Esophagus (tissue), 2 donors: ENCODE measurements around the gene GAPDHS. TPM values are rescaled to one million over a fixed set of nuclear protein-coding genes. Genes with fewer than 3 reads are reported as not detected.
A peak's percentile ranks its signal among the peaks of the same experiment; 100 is the strongest.

Experiments used
- H3K27ac ChIP-seq, 2 donors: one replicate each; pipeline ENCODE4 v1.5.1; 2013; ENCODE audit warnings: low read depth in 2 of 2, mild to moderate bottlenecking in 2 of 2, inconsistent platforms in 1 of 2, low read length in 1 of 2, moderate library complexity in 1 of 2
- H3K27me3 ChIP-seq, 2 donors: one replicate each; pipeline ENCODE4 v1.6.1; 2013; ENCODE audit warnings: low read length in 2 of 2, control low read depth in 1 of 2, mild to moderate bottlenecking in 1 of 2; ENCODE audit not compliant: insufficient read depth in 2 of 2, control insufficient read depth in 1 of 2
- H3K36me3 ChIP-seq, 2 donors: one replicate each; pipeline ENCODE4 v1.6.1; 2013; ENCODE audit warnings: low read length in 1 of 2; ENCODE audit not compliant: control insufficient read depth in 2 of 2, insufficient read depth in 2 of 2
- H3K4me1 ChIP-seq, 2 donors: one replicate each; pipeline ENCODE4 v1.6.1; 2013; ENCODE audit warnings: low read length in 1 of 2; ENCODE audit not compliant: control insufficient read depth in 2 of 2, insufficient read depth in 2 of 2
- H3K4me3 ChIP-seq, 2 donors: one replicate each; pipeline ENCODE4 v1.5.1; 2013; ENCODE audit warnings: low read length in 2 of 2, mild to moderate bottlenecking in 2 of 2, low read depth in 1 of 2, moderate library complexity in 1 of 2
- H3K9me3 ChIP-seq, 2 donors: one replicate each; pipeline ENCODE4 v1.6.1; 2013; ENCODE audit warnings: mild to moderate bottlenecking in 2 of 2, low read depth in 1 of 2, low read length in 1 of 2, moderate library complexity in 1 of 2; ENCODE audit not compliant: control insufficient read depth in 2 of 2, insufficient read depth in 1 of 2
- WGBS, 2 donors: extraction: QIAGEN DNeasy Blood & Tissue Kit; methylation state at CpG; one replicate each; pipeline ENCODE4 v1.1.7; 2013; 5-methylcytosine and 5-hydroxymethylcytosine counted together
- polyA plus RNA-seq, 2 donors: library from polyadenylated mRNA; stranded (reverse); fragments of 200-250 nt; gene quantifications; one replicate each; pipeline ENCODE4 v1.2.3, GENCODE V29; 2013
- donor health status: healthy with polysubstance abuse.
- donor health status: Bipolar disorder and iron deficiency.

GAPDHS gene
- polyA plus RNA-seq, 2 donors, result not detected

DNA sequence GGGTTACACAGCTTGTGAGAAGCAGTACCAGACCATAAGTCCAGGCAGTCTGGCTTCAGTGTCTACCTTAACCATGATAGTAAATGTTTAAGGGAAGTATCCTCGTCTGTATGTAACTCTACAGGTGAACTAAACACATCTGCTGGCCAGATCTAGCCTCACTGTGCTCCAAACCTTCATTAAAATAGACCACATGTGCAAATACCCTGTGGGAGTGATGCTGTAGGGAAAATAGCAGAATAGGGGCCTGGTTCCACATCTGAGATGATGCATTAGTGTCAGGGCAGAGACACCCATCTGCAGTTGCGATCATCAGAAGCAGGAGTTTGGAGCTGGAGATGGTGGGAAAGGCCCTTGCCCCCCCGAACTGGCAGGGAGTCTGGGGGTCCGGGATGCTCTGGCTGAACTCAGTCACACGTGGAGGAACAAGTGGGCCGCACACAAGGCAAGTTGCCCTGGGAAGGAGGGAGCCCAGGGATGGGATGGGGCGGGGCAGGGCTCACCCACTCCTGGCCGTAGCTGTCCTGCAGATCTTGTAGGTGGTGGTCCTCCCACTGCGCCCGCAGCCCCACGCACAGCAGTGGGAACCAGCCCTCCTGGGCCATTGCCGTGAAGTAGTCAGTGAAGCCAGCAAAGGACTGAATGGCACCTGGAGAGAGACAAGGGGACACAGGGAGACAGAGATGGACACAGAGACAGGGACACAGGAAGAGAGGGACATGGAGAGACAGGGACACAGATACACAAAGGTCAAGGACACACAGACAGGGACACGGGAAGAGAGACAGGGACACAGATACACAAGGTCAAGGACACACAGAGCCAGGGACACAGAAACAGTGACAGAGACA lies 19.5 kb downstream of the GAPDHS start:
- H3K4me1 ChIP-seq, result peaks cover 0 to under 1% of the 10 kb centered on the region in 2 donors
- H3K36me3 ChIP-seq, result peaks cover 0 to 4% of the 10 kb centered on the region in 2 donors
- H3K27ac ChIP-seq, result no peak overlapping the region
- no peaks in the 10 kb centered on the region for H3K9me3 ChIP-seq
- H3K27me3 ChIP-seq, result no peaks in the 10 kb centered on the region
- H3K4me3 ChIP-seq, result no peak overlapping the region
- 68 to 72% methylated on average over 13 of the region's 13 CpGs for WGBS, 2 donors

DNA sequence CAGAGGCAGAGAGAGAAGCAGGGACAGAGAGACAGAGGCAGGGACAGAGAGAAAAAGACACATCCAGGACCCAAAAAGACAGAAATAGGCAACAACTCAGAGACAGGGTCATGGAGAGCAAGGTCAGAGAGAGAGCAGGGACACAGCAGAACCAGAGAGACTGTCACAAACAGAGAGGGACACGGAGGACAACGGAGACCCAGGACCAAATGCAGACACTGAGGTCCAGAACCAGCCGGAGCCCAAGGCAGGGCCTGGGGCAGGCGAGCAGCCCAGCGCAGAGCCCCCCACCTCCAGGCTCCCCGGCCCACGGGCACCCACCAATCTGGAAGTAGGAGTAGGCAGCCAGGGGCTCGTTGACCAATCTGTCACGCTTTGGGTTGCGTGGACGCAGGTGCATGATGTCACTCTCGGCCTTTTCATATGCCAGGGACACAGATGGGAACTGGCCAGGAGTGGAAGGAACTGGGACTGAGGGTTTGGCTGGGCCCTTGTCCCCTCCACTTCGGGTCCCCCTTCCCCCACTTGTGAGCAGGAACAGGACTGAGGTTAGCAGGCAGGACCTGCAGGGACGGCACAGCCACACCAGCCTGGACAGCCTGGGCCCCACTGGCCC lies 20.2 kb downstream of the GAPDHS start:
- Histone ChIP-seq H3K4me1 (peaks cover 3 to 7% of the 10 kb centered on the region in 2 donors), H3K27ac (no peak overlapping the region), H3K9me3 (no peaks in the 10 kb centered on the region), H3K27me3 (peaks cover 0 to 3% of the 10 kb centered on the region in 2 donors), H3K4me3 (no peak overlapping the region), H3K36me3 (peaks cover 0 to 4% of the 10 kb centered on the region in 2 donors)
- 71 to 74% methylated on average over 13 to 14 of the region's 14 CpGs for WGBS, 2 donors

DNA sequence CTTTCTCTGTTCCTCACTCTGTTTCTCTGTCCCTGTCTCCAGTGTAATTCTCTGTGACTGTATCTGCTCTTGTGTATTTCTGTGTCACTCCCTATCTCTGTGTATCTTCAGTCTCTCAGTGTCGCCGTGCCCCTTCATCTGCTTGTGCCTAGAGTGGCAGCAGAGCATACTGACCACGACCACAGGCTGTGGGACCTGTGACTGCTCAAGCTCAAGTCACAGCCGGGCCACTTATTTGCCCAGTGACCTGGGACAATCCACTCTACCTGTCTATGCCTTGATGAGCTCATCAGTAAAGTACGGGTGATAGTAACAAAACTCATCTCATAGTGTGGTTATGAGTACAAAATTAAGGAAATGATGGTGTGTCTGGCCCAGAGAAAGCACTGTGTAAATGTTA lies 20.8 kb downstream of the GAPDHS start:
- H3K27me3 ChIP-seq, result peaks cover 0 to 9% of the 10 kb centered on the region in 2 donors
- 67 to 68% methylated on average over 5 of the region's 5 CpGs for WGBS, 2 donors

DNA sequence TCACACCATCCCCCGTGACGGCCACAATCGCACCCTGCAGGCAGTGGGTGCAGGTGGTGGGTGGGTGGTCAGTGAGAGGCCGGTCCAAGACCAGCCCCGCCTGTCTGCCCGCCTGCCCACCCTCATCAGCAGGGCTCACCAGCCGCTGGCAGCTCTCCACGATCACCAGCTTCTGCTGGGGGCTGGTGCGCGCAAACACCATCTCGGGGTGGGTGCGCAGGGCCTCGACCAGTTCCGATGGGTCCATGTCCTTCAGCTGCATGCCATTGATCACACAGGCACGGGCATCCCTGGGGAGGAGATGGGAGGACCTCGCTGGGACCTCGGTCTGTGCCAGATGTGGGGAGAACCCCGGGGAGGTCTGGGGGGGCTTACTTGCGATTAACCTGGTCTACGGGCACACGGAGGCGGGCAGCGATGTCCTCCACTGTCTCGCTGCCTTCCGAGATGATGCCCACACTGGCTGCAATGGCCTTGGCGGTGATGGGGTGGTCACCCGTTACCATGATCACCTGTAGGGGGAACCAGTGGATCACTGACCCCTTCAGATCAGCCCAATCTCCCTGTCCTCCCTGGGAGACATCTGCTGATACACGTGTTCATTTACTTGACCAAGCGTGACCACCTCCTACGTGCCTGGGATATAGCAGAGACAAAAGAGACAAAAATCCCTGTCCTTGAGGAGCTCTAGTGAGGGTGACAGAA lies 22.2 kb downstream of the GAPDHS start:
- no peak overlapping the region for H3K27ac ChIP-seq
- no peaks in the 10 kb centered on the region for H3K9me3 ChIP-seq
- peaks cover 0 to 9% of the 10 kb centered on the region in 2 donors for H3K27me3 ChIP-seq
- WGBS, 2 donors, result 70% methylated on average over 30 of the region's 30 CpGs
- peaks cover 3 to 13% of the 10 kb centered on the region in 2 donors for H3K4me1 ChIP-seq
- H3K36me3 ChIP-seq, result peaks cover 0 to 4% of the 10 kb centered on the region in 2 donors
- no peak overlapping the region for H3K4me3 ChIP-seq

More for the DNA sequence above, 20.8 kb downstream of the GAPDHS start:
- H3K27ac ChIP-seq, result no peak overlapping the region
- H3K9me3 ChIP-seq, result no peaks in the 10 kb centered on the region
- H3K4me3 ChIP-seq, result no peak overlapping the region
- peaks cover 3 to 13% of the 10 kb centered on the region in 2 donors for H3K4me1 ChIP-seq
- H3K36me3 ChIP-seq, result peaks cover 0 to 4% of the 10 kb centered on the region in 2 donors

DNA sequence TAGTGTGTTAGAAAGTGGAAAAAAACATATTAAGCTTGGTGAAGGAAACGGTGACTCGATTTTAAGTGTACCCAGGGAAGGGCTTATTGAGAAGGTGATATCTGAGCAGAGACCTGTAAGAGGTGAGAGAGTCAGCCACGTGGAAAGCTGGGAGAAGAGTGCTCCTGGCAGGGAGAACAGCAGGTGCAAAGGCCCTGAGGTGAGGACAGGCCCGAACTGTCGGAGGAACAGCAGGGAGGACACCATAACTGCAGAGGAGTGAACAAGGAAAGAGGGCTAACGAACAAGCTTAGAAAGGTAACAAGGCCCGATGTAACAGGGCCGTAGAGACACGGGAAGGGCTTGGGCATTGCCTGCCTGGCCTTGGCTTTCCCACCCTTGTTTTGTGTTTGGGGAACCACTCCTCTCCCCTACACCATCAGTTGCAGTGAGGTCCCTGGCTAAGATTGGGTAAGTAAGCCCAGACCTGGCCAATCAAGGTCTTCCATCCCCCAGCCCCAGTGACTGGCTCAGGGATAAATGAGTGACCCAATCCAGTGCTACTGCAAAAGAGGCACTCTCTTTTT lies 22.9 kb downstream of the GAPDHS start:
- H3K36me3 ChIP-seq, result no peaks in the 10 kb centered on the region
- WGBS, 2 donors, result 80 to 87% methylated on average over 9 of the region's 9 CpGs
- no peak overlapping the region for H3K27ac ChIP-seq
- peaks cover 3 to 13% of the 10 kb centered on the region in 2 donors for H3K4me1 ChIP-seq
- H3K27me3 ChIP-seq, result peaks cover 0 to 9% of the 10 kb centered on the region in 2 donors
- H3K4me3 ChIP-seq, result no peak overlapping the region
- no peaks in the 10 kb centered on the region for H3K9me3 ChIP-seq

DNA sequence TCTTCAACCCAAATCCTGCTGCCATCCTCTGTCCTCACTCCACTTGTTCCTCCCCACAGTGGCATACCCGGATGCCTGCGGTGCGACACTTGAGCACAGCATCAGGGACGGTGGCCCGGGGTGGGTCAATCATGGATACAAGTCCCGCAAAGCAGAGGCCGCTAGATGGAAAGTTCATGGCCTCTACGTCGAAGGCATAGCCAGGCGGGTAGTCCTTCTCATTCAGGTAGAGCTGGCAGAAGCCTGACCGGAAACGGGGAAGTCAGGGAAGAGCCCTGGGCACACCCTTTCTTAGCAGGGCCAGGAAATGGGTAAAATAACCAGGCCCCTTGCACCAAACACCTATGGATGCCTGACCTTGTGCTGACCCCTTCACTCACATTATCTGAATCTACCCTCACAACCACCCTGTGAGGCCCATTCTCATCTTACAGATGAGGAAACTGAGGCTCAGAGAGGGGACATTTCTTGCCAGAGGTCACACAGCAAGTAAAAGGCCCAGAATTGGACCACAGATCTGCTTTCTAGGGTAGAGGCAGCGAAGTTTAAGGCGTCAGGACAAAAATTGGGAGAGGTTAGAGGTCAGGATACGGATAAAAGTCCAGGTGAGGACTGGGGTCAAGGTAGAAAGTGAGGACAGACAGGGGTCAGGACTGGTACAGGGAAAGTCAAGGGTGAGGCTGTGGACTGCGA lies 23.7 kb downstream of the GAPDHS start:
- WGBS, 2 donors, result 88% methylated on average over 16 of the region's 16 CpGs
- Histone ChIP-seq H3K27ac (no peak overlapping the region), H3K9me3 (no peaks in the 10 kb centered on the region), H3K4me3 (no peak overlapping the region), H3K4me1 (peaks cover 3 to 13% of the 10 kb centered on the region in 2 donors), H3K27me3 (peaks cover 0 to 9% of the 10 kb centered on the region in 2 donors), H3K36me3 (no peaks in the 10 kb centered on the region)

DNA sequence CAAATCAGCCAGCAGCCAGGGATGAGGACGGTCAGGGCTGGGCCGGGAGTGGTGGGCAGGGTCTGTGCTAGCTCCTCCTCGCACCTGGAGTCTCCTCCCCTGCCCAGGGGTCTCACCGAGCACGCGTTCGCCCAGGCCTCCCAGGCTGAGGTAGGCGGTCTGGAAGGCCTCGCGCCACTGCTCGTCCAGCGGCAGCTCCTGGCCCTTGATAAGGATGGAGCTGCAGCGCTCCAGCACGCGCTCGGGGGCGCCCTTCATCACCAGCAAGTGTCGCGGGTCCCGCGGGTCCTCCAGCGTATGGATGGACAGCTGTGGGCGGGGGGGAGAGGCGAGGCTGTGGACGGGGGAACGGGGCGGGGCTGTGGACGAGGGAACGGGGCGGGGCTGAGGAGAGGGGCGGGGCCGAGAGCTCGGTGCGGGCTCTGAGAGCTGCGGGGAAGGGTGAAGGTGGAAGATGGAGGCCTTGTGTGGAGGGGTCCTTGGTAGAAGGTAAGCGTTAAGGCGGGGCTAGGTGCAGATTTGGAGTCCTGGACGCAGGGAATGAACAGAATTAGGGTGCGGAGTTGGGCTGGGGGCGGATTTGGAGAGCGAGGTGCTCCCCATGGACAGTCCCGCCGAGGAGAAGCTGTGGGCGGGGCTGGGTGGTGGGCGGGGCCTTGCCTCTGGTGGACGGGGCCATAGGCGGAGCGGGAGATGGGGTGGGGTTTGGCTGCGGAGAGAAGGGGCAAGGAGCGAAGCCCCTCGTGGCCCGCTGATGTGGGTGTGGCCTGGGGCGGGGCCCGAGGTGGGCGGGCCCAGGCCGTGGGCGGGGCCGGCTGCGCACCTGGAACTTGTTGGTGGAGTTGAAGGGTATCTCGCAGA lies 24.5 kb downstream of the GAPDHS start:
- H3K9me3 ChIP-seq, result no peaks in the 10 kb centered on the region
- peak overlapping the region in 1 of 2 donors; percentile 34 for H3K4me3 ChIP-seq
- 10% methylated on average over 53 to 60 of the region's 60 CpGs for WGBS, 2 donors
- peaks cover 0 to 9% of the 10 kb centered on the region in 2 donors for H3K27me3 ChIP-seq
- peaks cover 3 to 13% of the 10 kb centered on the region in 2 donors for H3K4me1 ChIP-seq
- H3K36me3 ChIP-seq, result no peaks in the 10 kb centered on the region
- H3K27ac ChIP-seq, result no peak overlapping the region

DNA sequence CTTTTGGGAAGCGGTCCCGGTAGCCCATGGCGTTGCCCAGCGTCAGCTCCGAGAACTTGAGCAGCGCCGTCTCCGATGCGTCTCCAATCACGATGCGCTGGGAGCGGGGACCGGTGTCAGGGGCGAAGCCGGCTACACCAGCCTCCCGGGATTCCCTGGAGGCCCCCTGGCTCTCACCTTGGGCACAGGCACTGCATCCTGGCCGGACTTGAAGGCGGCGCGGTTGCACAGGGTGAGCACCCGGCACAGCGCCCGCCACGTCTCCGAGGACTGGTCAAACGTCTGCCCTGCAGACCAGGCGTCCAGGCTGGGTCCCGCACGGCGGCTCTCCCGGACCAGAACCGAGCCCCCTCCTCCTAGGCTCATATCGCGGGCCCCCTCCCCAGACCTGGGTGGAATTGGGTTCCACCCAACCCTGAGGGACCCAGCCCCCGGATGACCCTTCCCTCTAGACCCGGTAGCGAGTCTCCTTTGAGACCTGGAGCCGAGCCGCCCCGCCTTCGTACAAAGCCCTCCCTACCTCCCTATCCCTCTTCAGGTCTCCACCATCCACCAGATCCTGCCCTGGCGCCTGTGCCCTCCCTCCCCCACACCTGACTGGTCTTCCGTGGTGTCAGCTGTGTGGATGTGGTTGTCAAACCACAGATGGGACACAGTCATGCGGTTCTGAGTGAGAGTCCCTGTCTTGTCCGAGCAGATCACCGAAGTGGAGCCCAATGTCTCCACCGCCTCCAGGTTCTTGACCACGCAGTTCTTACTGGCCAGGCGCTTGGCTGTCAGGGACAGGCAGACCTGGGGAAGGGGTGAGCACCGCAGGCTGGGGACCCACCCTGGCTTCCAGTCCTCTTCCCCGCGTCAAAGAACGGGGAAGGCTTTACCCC lies 25.4 kb downstream of the GAPDHS start:
- no peaks in the 10 kb centered on the region for H3K36me3 ChIP-seq
- H3K4me3 ChIP-seq, result peak overlapping the region in 1 of 2 donors; percentile 34
- peaks cover 0 to 9% of the 10 kb centered on the region in 2 donors for H3K27me3 ChIP-seq
- no peaks in the 10 kb centered on the region for H3K9me3 ChIP-seq
- peaks cover 3 to 13% of the 10 kb centered on the region in 2 donors for H3K4me1 ChIP-seq
- WGBS, 2 donors, result 24 to 30% methylated on average over 50 to 53 of the region's 53 CpGs
- H3K27ac ChIP-seq, result no peak overlapping the region
